Naive thymus-derived CD8-positive, alpha-beta T cell (primary cell): ENCODE results near the gene NABP1. TPM values are rescaled to one million over a fixed set of nuclear protein-coding genes. Genes with fewer than 3 reads are reported as not detected.

Experiments
- ATAC-seq, 2 donors: fragments of 150-1000 bp; cut with Tn5 transposase in 1 of 2; sonication (Bioruptor Pico), chemical (Tn5 transposase) in 1 of 2; 1 replicate in 1 of 2; 2 replicates in 1 of 2; pipeline ENCODE4 v1.10.0; 2021; ENCODE audit warnings: mild to moderate bottlenecking in 2 of 2, moderate library complexity in 2 of 2
- POLR2A ChIA-PET: fragments of 350-600 bp; sonication (Branson Sonifier 250); formaldehyde crosslinking; loops from one replicate; lab custom pipeline; 2021; ENCODE audit warnings: antibody characterized with exemption; lab: Charles Lee
- DNase-seq, 10 donors: peaks; one replicate each; pipeline versions ENCODE4 v3.0.0 to v3.0.0-alpha.2; 2020 to 2022
- H3K27ac Mint-ChIP-seq, 10 donors: one replicate each; pipeline ENCODE4 v1.8.0; 2020 to 2022; ENCODE audit warnings: mild to moderate bottlenecking in 10 of 10, mixed read lengths in 10 of 10, moderate library complexity in 4 of 10, inconsistent platforms in 1 of 10
- H3K27me3 Mint-ChIP-seq, 5 donors: one replicate each; pipeline ENCODE4 v1.8.0; 2021 to 2022; ENCODE audit warnings: mixed read lengths in 5 of 5
- H3K36me3 Mint-ChIP-seq, 3 donors: one replicate each; pipeline ENCODE4 v1.8.0; 2020 to 2022; ENCODE audit warnings: mixed read lengths in 3 of 3, mild to moderate bottlenecking in 2 of 3, inconsistent platforms in 1 of 3
- H3K4me1 Mint-ChIP-seq, 4 donors: one replicate each; pipeline ENCODE4 v1.8.0; 2021 to 2022; ENCODE audit warnings: mixed read lengths in 4 of 4
- H3K4me3 Mint-ChIP-seq, 10 donors: one replicate each; pipeline ENCODE4 v1.8.0; 2020 to 2022; ENCODE audit warnings: mild to moderate bottlenecking in 10 of 10, mixed read lengths in 10 of 10, moderate library complexity in 6 of 10, inconsistent platforms in 1 of 10
- H3K9me3 Mint-ChIP-seq, 9 donors: one replicate each; pipeline ENCODE4 v1.8.0; 2020 to 2022; ENCODE audit warnings: mixed read lengths in 9 of 9, mild to moderate bottlenecking in 3 of 9, inconsistent platforms in 1 of 9, moderate library complexity in 1 of 9
- polyA plus RNA-seq, 3 donors: library from polyadenylated mRNA; unstranded; fragments of 300-500 nt; fragmentation: Illumina TruSeq; gene quantifications; one replicate each; pipeline ENCODE4 v1.2.3, GENCODE V29; 2021
- total RNA-seq, 8 experiments: library from RNA in 2 of 8; stranded (reverse) in 2 of 8; gene quantifications; one replicate each; pipeline ENCODE4 v1.2.3 and lab custom pipeline; 2021 to 2026

NABP1 gene, protein sequence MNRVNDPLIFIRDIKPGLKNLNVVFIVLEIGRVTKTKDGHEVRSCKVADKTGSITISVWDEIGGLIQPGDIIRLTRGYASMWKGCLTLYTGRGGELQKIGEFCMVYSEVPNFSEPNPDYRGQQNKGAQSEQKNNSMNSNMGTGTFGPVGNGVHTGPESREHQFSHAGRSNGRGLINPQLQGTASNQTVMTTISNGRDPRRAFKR
- 10 to 100 TPM; 38.0 to 38.8 TPM for total RNA-seq
- 1 to 10 TPM; 3.5 to 4.7 (median 4.0) TPM for polyA plus RNA-seq
- total RNA-seq (lab: John Stamatoyannopoulos, UW) = 62.3 to 89.8 (median 73.4) reads per million in 6 experiments

DNA sequence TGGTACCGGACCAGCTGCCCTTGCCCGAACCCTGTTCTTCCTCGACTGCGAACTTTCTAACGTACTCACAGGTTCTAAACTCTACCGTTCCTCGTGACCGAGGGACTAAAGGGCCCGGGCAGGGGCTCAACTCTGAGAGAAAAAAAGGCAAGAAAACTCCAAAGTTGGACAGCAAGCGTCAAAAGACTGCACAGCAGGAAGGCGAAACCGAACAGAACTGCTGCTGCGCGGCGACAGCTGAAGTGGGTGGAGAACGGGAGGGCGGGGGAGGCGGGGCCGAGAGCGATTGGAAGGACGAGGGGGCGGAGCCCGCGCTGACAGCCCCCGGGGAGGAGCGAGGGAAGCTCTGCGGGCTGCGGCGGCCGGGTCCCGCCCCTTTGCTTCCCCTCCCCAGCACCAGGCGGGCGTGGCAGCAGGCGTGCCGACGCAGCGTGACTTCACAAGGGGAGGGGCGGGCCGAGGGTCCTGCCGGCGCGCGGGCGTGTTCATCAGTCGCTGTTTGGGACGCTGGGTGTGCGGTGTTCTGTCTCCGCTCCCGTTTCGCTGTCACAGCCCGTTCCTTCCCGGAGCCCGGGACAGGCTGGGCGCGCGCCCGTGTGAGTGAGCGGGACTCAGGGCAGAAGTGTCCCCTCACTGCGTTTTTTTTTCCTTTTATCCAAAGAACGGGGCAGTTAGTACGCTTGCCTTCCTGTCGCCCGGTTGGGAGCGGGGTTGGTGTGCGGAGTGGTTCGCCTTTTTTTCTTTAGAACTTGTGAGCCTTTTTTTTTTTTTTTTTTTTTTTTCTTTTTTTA lies at the start of gene NABP1:
Gene NABP1, plus strand, starts transcription at position 491 of the 791 bp plus-strand sequence. CDS start 479 bp downstream, outside the sequence.
- H3K4me3 Mint-ChIP-seq = peak within 1 kb of the TSS; percentile 93 to 99 (median 96)
- DNase-seq (peak; percentile 98 to 99 (median 98)), ATAC-seq (peak; percentile 82 to 88)
- peaks cover 0 to 11% (median 8%) of the 10 kb centered on the region in 3 donors for H3K36me3 Mint-ChIP-seq
- H3K9me3 Mint-ChIP-seq = peaks cover 0 to 4% (median 0%) of the 10 kb centered on the region in 9 donors
- POLR2A ChIA-PET = interaction anchor here (0.5 to 6.3 kb wide), 37 partner anchors 8 to 1955 kb away, joined by 3 to 94 read pairs (median 4); partner anchors contain the start of genes GLS, OSGEPL1 and STAT4
- peak within 1 kb of the TSS; percentile 96 to 100 (median 98) for H3K27ac Mint-ChIP-seq
- peaks cover 0 to 2% (median 0%) of the 10 kb centered on the region in 5 donors for H3K27me3 Mint-ChIP-seq
- H3K4me1 Mint-ChIP-seq = peaks cover 21 to 74% (median 56%) of the 10 kb centered on the region in 4 donors

DNA sequence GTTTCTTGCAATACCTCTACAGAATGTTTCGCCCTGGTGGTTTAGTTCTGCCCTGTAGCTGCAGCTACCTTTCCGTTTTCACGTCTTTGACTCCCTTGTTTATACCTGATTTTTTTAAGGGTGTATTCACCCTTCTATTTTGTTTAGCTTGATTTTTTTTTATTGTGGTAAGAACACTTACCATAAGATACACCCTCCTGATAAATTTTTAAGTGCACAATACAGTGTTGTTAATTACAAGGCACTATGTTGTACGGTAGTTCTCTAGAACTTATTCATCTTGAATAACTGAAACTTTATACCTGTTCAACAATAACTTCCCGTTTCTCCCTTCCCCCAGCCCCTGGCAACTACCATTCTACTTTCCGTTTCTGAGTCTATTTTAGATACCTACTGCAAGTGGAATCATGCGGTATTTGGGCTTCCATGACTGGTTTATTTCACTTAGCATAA lies 48.9 kb upstream of the NABP1 start:
- peaks cover 0 to 1% (median 0%) of the 10 kb centered on the region in 3 donors for H3K36me3 Mint-ChIP-seq
- H3K4me3 Mint-ChIP-seq = peak overlapping the region in 8 of 10 donors; percentile 10 to 51 (median 16)
- no peaks in the 10 kb centered on the region for H3K27me3 Mint-ChIP-seq
- POLR2A ChIA-PET = interaction anchor here (0.6 to 0.7 kb wide), 2 partner anchors 9 to 10 kb away, joined by 3 to 4 read pairs; no protein-coding TSS in a partner anchor
- H3K27ac Mint-ChIP-seq = peak overlapping the region in 3 of 10 donors; percentile 11 to 55 (median 12)
- H3K9me3 Mint-ChIP-seq = no peaks in the 10 kb centered on the region
- peaks cover 8 to 30% (median 25%) of the 10 kb centered on the region in 4 donors for H3K4me1 Mint-ChIP-seq
- no peak for DNase-seq
- ATAC-seq = no peak

- H3K36me3 Mint-ChIP-seq = peaks cover 0 to 1% (median 0%) of the 10 kb centered on the region in 3 donors
- no peaks in the 10 kb centered on the region for H3K9me3 Mint-ChIP-seq
- no peak overlapping the region for H3K4me3 Mint-ChIP-seq
- H3K27me3 Mint-ChIP-seq = no peaks in the 10 kb centered on the region
- peaks cover 4 to 19% (median 14%) of the 10 kb centered on the region in 4 donors for H3K4me1 Mint-ChIP-seq
- ATAC-seq = no peak
- no peak overlapping the region for H3K27ac Mint-ChIP-seq
- POLR2A ChIA-PET = interaction anchor here (0.8 to 1.2 kb wide), 2 partner anchors 10 to 13 kb away, joined by 3 read pairs; no protein-coding TSS in a partner anchor
- DNase-seq = no peak
Observed at GRCh38 chr2:191629976-191630712, 47.8 kb upstream of the NABP1 start.

- POLR2A ChIA-PET = interaction anchor here (2.1 kb wide), 1 partner anchor 14 kb away, joined by 5 read pairs; no protein-coding TSS in a partner anchor
- DNase-seq (no peak), ATAC-seq (no peak)
- Mint-ChIP-seq H3K27ac (no peak overlapping the region), H3K4me1 (peaks cover 6 to 21% (median 16%) of the 10 kb centered on the region in 4 donors), H3K4me3 (no peak overlapping the region), H3K36me3 (peaks cover 0 to 1% (median 0%) of the 10 kb centered on the region in 3 donors), H3K27me3 (no peaks in the 10 kb centered on the region), H3K9me3 (no peaks in the 10 kb centered on the region)
Observed at GRCh38 chr2:191631754-191632153, 46.2 kb upstream of the NABP1 start.

DNA sequence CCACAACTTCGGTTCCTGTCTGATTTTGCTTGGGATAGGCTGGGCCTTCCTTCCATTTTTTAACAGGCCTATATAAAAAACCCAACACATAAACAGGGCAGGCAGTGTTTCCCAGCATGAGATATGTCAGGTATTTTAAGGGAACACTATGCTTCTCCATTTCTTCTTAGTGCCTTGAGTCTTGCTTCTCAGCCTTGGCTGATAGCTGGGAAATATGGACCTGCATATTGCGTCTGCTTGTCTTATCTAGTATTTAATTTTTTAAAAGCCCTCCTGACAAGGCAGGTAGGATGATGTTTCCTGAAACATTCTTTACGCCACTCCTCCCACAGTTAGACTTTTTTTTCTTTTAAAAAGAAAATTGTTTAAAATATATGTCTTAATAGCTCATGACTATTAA lies 45.5 kb upstream of the NABP1 start:
- POLR2A ChIA-PET = interaction anchor here (2.1 kb wide), 1 partner anchor 15 kb away, joined by 5 read pairs; no protein-coding TSS in a partner anchor
- Mint-ChIP-seq H3K27ac (no peak overlapping the region), H3K36me3 (peaks cover 0 to 1% (median 0%) of the 10 kb centered on the region in 3 donors), H3K9me3 (no peaks in the 10 kb centered on the region), H3K4me1 (peaks cover 10 to 28% (median 23%) of the 10 kb centered on the region in 4 donors), H3K4me3 (no peak overlapping the region), H3K27me3 (no peaks in the 10 kb centered on the region)
- no peak for DNase-seq
- ATAC-seq = no peak

- H3K9me3 Mint-ChIP-seq = no peaks in the 10 kb centered on the region
- peaks cover 15 to 39% (median 33%) of the 10 kb centered on the region in 4 donors for H3K4me1 Mint-ChIP-seq
- POLR2A ChIA-PET = no interaction called here
- H3K4me3 Mint-ChIP-seq = no peak overlapping the region
- DNase-seq = no peak
- no peak for ATAC-seq
- no peaks in the 10 kb centered on the region for H3K27me3 Mint-ChIP-seq
- no peaks in the 10 kb centered on the region for H3K36me3 Mint-ChIP-seq
- no peak overlapping the region for H3K27ac Mint-ChIP-seq
Observed at GRCh38 chr2:191634791-191635190, 43.1 kb upstream of the NABP1 start.

GRCh38 chr2:191635333-191636234 lies 42.4 kb upstream of the NABP1 start:
- peaks cover 18 to 43% (median 35%) of the 10 kb centered on the region in 4 donors for H3K4me1 Mint-ChIP-seq

GRCh38 chr2:191636235-191636543 lies 41.7 kb upstream of the NABP1 start:
- Mint-ChIP-seq H3K27ac (peak overlapping the region in 2 of 10 donors; percentile 69 to 97), H3K36me3 (no peaks in the 10 kb centered on the region), H3K4me1 (peaks cover 23 to 46% (median 40%) of the 10 kb centered on the region in 4 donors), H3K9me3 (no peaks in the 10 kb centered on the region), H3K27me3 (no peaks in the 10 kb centered on the region), H3K4me3 (no peak overlapping the region)
- no peak for DNase-seq
- no peak for ATAC-seq
- POLR2A ChIA-PET = interaction anchor here (0.5 to 1.6 kb wide), 3 partner anchors 15 to 40 kb away, joined by 3 to 4 read pairs (median 4); no protein-coding TSS in a partner anchor

More at GRCh38 chr2:191635333-191636234, 42.4 kb upstream of the NABP1 start:
- no peaks in the 10 kb centered on the region for H3K36me3 Mint-ChIP-seq
- POLR2A ChIA-PET = interaction anchor here (0.5 to 1.6 kb wide), 3 partner anchors 14 to 41 kb away, joined by 3 to 4 read pairs (median 4); no protein-coding TSS in a partner anchor
- H3K4me3 Mint-ChIP-seq = no peak overlapping the region
- ATAC-seq (no peak), DNase-seq (no peak)
- no peaks in the 10 kb centered on the region for H3K27me3 Mint-ChIP-seq
- no peaks in the 10 kb centered on the region for H3K9me3 Mint-ChIP-seq
- peak overlapping the region in 2 of 10 donors; percentile 69 to 97 for H3K27ac Mint-ChIP-seq

DNA sequence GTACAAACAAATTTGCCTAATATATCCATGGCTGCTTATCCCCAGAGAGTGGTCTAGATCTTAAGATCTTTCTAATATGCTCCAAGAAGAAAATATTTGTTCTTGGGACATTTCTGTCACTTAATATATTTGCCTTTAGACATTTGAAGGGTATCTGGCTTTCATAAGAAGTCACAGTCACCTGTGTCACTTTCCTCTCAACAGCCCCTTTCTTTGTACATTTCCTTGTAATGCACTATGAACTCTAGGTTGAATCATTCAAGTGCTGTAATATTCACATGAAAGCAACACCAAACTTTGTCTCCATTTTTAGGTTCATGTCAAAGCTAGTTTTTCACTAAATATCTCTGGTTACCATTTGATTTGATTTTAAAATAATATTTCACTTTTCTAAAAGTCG lies 41.4 kb upstream of the NABP1 start:
- ATAC-seq (no peak), DNase-seq (no peak)
- H3K9me3 Mint-ChIP-seq = no peaks in the 10 kb centered on the region
- peak overlapping the region in 3 of 10 donors; percentile 0 to 12 (median 12) for H3K4me3 Mint-ChIP-seq
- no peaks in the 10 kb centered on the region for H3K27me3 Mint-ChIP-seq
- peaks cover 23 to 46% (median 40%) of the 10 kb centered on the region in 4 donors for H3K4me1 Mint-ChIP-seq
- no peaks in the 10 kb centered on the region for H3K36me3 Mint-ChIP-seq
- H3K27ac Mint-ChIP-seq = peak overlapping the region in 3 of 10 donors; percentile 17 to 98 (median 97)
- POLR2A ChIA-PET = interaction anchor here (0.9 to 1.6 kb wide), 2 partner anchors 15 to 40 kb away, joined by 3 to 4 read pairs; no protein-coding TSS in a partner anchor

GRCh38 chr2:191637182-191638078 lies 40.5 kb upstream of the NABP1 start:
- H3K4me3 Mint-ChIP-seq = peak overlapping the region; percentile 4 to 76 (median 50)
- ATAC-seq (peak; percentile 96), DNase-seq (peak in 3 of 10 donors; percentile 20 to 34 (median 26))
- no peaks in the 10 kb centered on the region for H3K9me3 Mint-ChIP-seq
- peak overlapping the region; percentile 61 to 98 (median 73) for H3K27ac Mint-ChIP-seq
- peaks cover 24 to 46% (median 39%) of the 10 kb centered on the region in 4 donors for H3K4me1 Mint-ChIP-seq
- POLR2A ChIA-PET = interaction anchor here (0.8 to 1.7 kb wide), 5 partner anchors 16 to 39 kb away, joined by 3 to 11 read pairs (median 4); no protein-coding TSS in a partner anchor
- H3K27me3 Mint-ChIP-seq = no peaks in the 10 kb centered on the region
- no peaks in the 10 kb centered on the region for H3K36me3 Mint-ChIP-seq
